GM12873 (cell line): ENCODE results near the gene HEPACAM2.

Experiments used
- CTCF ChIP-seq: IDR thresholded peaks from 2 replicates; pipeline ENCODE4 v1.5.1; 2012; ENCODE audit warnings: low read depth, mild to moderate bottlenecking, moderate library complexity, low read length, control low read depth; ENCODE audit not compliant: insufficient read depth; ENCODE audit errors: missing control alignments

Gene HEPACAM2

GRCh38 chr7:93228302-93228701 lies 2.0 kb upstream of the HEPACAM2 start:
- TF ChIP-seq CTCF: peak; percentile 63

GRCh38 chr7:93219868-93220267 lies 6.4 kb downstream of the HEPACAM2 start:
- no peak for TF ChIP-seq CTCF

GRCh38 chr7:93218997-93219827 lies 7.1 kb downstream of the HEPACAM2 start:
- TF ChIP-seq CTCF: no peak

GRCh38 chr7:93212881-93213280 lies 13.4 kb downstream of the HEPACAM2 start:
- no peak for TF ChIP-seq CTCF

GRCh38 chr7:93211228-93211818 lies 14.9 kb downstream of the HEPACAM2 start:
- no peak for TF ChIP-seq CTCF

GRCh38 chr7:93205046-93205445 lies 21.2 kb downstream of the HEPACAM2 start:
- TF ChIP-seq CTCF: no peak

GRCh38 chr7:93203496-93203895 lies 22.8 kb downstream of the HEPACAM2 start:
- no peak for TF ChIP-seq CTCF
